ENCODE data around the gene KSR2.

Gene KSR2

GRCh38 chr12:117661471-117661870, 307.3 kb downstream of the KSR2 start:
- no peak overlapping the region for H3K4me3 ChIP-seq (ENCODE audit: low read depth, low read length)
- ChIA-PET POLR2A (no interaction called here), CTCF (interaction anchor here (1.1 kb wide), 1 partner anchor 176 kb away, joined by 6 read pairs; no protein-coding TSS in a partner anchor)
- no peaks in the 10 kb centered on the region for H3K36me3 ChIP-seq (ENCODE audit: control insufficient read depth in 2 of 2, insufficient read depth in 1 of 2, low read length in 2 of 2)
- no peaks in the 10 kb centered on the region for H3K9me3 ChIP-seq (ENCODE audit: control insufficient read depth, insufficient read depth, low read depth, low read length)
- no peak overlapping the region for H3K27ac ChIP-seq (ENCODE audit: extremely low read depth, low read depth, low read length)
- no peaks in the 10 kb centered on the region for H3K4me1 ChIP-seq (ENCODE audit: control insufficient read depth, insufficient read depth, low read length)
- TF ChIP-seq ZNF133 (tag by site-specific recombination; IDR thresholded peaks at IDR 0.05) (no peak), ZNF580 (tag by site-specific recombination; IDR thresholded peaks at IDR 0.05) (no peak), PRDM4 (tag by site-specific recombination; IDR thresholded peaks at IDR 0.05) (no peak), ZNF600 (tag by site-specific recombination; IDR thresholded peaks at IDR 0.05) (no peak), ZNF140 (tag by site-specific recombination; IDR thresholded peaks at IDR 0.05) (no peak), SALL2 (tag by site-specific recombination; IDR thresholded peaks at IDR 0.05; ENCODE audit: borderline replicate concordance) (no peak), ZSCAN30 (tag by site-specific recombination; IDR thresholded peaks at IDR 0.05) (no peak), ZNF239 (tag by site-specific recombination; IDR thresholded peaks at IDR 0.05) (no peak), ZNF785 (tag by site-specific recombination; IDR thresholded peaks at IDR 0.05) (no peak)

GRCh38 chr12:117660896-117661295, 307.9 kb downstream of the KSR2 start:
- no peak overlapping the region for H3K4me3 ChIP-seq (ENCODE audit: low read depth, low read length)
- ChIA-PET CTCF (no interaction called here), POLR2A (no interaction called here)
- H3K36me3 ChIP-seq (ENCODE audit: control insufficient read depth in 2 of 2, insufficient read depth in 1 of 2, low read length in 2 of 2): no peaks in the 10 kb centered on the region
- TF ChIP-seq TSHZ1 (tag by site-specific recombination; IDR thresholded peaks at IDR 0.05; ENCODE audit: borderline replicate concordance): no peak
- no peak for TF ChIP-seq ZNF2 (tag by site-specific recombination; IDR thresholded peaks at IDR 0.05)
- TF ChIP-seq ZNF514 (tag by site-specific recombination; IDR thresholded peaks at IDR 0.05): no peak
- no peaks in the 10 kb centered on the region for H3K4me1 ChIP-seq (ENCODE audit: control insufficient read depth, insufficient read depth, low read length)
- no peaks in the 10 kb centered on the region for H3K9me3 ChIP-seq (ENCODE audit: control insufficient read depth, insufficient read depth, low read depth, low read length)
- H3K27ac ChIP-seq (ENCODE audit: extremely low read depth, low read depth, low read length): no peak overlapping the region

- CTCF ChIA-PET: no interaction called here
- Histone ChIP-seq H3K4me1 (ENCODE audit: control insufficient read depth, insufficient read depth, low read length) (no peaks in the 10 kb centered on the region), H3K4me3 (ENCODE audit: low read depth, low read length) (no peak overlapping the region), H3K9me3 (ENCODE audit: control insufficient read depth, insufficient read depth, low read depth, low read length) (no peaks in the 10 kb centered on the region), H3K36me3 (ENCODE audit: control insufficient read depth in 2 of 2, insufficient read depth in 1 of 2, low read length in 2 of 2) (no peaks in the 10 kb centered on the region), H3K27ac (ENCODE audit: extremely low read depth, low read depth, low read length) (no peak overlapping the region)
- no peak for TF ChIP-seq ZNF629 (tag by site-specific recombination; IDR thresholded peaks at IDR 0.05)
- no peak for TF ChIP-seq KLF8 (tag by site-specific recombination; IDR thresholded peaks at IDR 0.05)
- TF ChIP-seq ZNF37A (tag by site-specific recombination; IDR thresholded peaks at IDR 0.05): no peak
- no peak for TF ChIP-seq ZNF280C (tag by site-specific recombination; IDR thresholded peaks at IDR 0.05)
- no peak for TF ChIP-seq ZNF362 (tag by site-specific recombination; IDR thresholded peaks at IDR 0.05)
- TF ChIP-seq OVOL3 (tag by site-specific recombination; IDR thresholded peaks at IDR 0.05): no peak
- TF ChIP-seq ZNF223 (tag by site-specific recombination; IDR thresholded peaks at IDR 0.05): no peak
- no peak for TF ChIP-seq ZNF610 (tag by site-specific recombination; IDR thresholded peaks at IDR 0.05; ENCODE audit: borderline replicate concordance)
- TF ChIP-seq ZNF274 (IDR thresholded peaks at IDR 0.05; ENCODE audit: low read length): no peak
- TF ChIP-seq ZNF274 (tag by site-specific recombination; IDR thresholded peaks at IDR 0.05; ENCODE audit: borderline replicate concordance): no peak
- POLR2A ChIA-PET: no interaction called here
Measured at GRCh38 chr12:117658226-117658625, 310.6 kb downstream of the KSR2 start.

Measured in HEK293 (cell line).